CD14-positive monocyte (primary cell): ENCODE results near the gene CETP. TPM values are rescaled to one million over a fixed set of nuclear protein-coding genes. Genes with fewer than 3 reads are reported as not detected.

Experiments used
- DNase-seq, 3 donors: peaks; one replicate each; pipeline ENCODE4 v3.0.0-alpha.2; 2011 to 2022
- H2AFZ ChIP-seq: 2 replicates; pipeline ENCODE4 v1.6.0; 2012; ENCODE audit warnings: mild to moderate bottlenecking, low read depth, low read length, inconsistent platforms; ENCODE audit not compliant: insufficient read depth, poor library complexity, severe bottlenecking
- H3K27ac ChIP-seq, 2 donors: 1 replicate in 1 of 2; 2 replicates in 1 of 2; pipeline ENCODE4 v1.5.1; 2012 to 2013; ENCODE audit warnings: low read length in 2 of 2, control low read depth in 1 of 2, inconsistent platforms in 1 of 2, low read depth in 1 of 2, mild to moderate bottlenecking in 1 of 2
- H3K27me3 ChIP-seq, 2 donors: one replicate each; pipeline versions ENCODE4 v1.6.0 to v1.6.1; 2011 to 2013; ENCODE audit warnings: low read length in 2 of 2; ENCODE audit not compliant: control insufficient read depth in 2 of 2, insufficient read depth in 2 of 2
- H3K36me3 ChIP-seq, 2 donors: replicated peaks in 1 of 2; 1 replicate in 1 of 2; 2 replicates in 1 of 2; pipeline versions ENCODE4 v1.5.1 to v1.6.1; 2012 to 2013; ENCODE audit warnings: low read length in 2 of 2, control low read depth in 1 of 2, inconsistent platforms in 1 of 2, mild to moderate bottlenecking in 1 of 2; ENCODE audit not compliant: insufficient read depth in 2 of 2, control insufficient read depth in 1 of 2
- H3K4me1 ChIP-seq, 2 donors: 1 replicate in 1 of 2; 2 replicates in 1 of 2; pipeline versions ENCODE4 v1.5.1 to v1.6.1; 2012 to 2013; ENCODE audit warnings: low read length in 2 of 2, control low read depth in 1 of 2, inconsistent platforms in 1 of 2, mild to moderate bottlenecking in 1 of 2, moderate library complexity in 1 of 2; ENCODE audit not compliant: insufficient read depth in 2 of 2, control insufficient read depth in 1 of 2
- H3K4me2 ChIP-seq: replicated peaks from 2 replicates; pipeline ENCODE3; 2012; ENCODE audit warnings: low read length, moderate library complexity, mild to moderate bottlenecking; ENCODE audit not compliant: poor library complexity, severe bottlenecking; ENCODE audit errors: extremely low read depth
- H3K4me3 ChIP-seq, 3 experiments: fragments of 200-600 bp in 1 of 3; sonication (generic) in 1 of 3; replicated peaks in 1 of 3; 1 replicate in 2 of 3; 2 replicates in 1 of 3; pipeline ENCODE4 v1.5.1; 2011 to 2013; ENCODE audit warnings: low read length in 3 of 3, mild to moderate bottlenecking in 3 of 3, control low read depth in 2 of 3, low read depth in 2 of 3, inconsistent platforms in 1 of 3, moderate library complexity in 1 of 3
- H3K79me2 ChIP-seq: 2 replicates; pipeline ENCODE4 v1.6.0; 2012; ENCODE audit warnings: mild to moderate bottlenecking, control low read depth, inconsistent platforms, low read length, moderate library complexity; ENCODE audit not compliant: insufficient read depth
- H3K9ac ChIP-seq: 2 replicates; pipeline ENCODE4 v1.6.0; 2017; ENCODE audit warnings: low read length, mild to moderate bottlenecking; ENCODE audit not compliant: insufficient read depth, poor library complexity, severe bottlenecking
- H3K9me3 ChIP-seq, 2 donors: replicated peaks in 1 of 2; 1 replicate in 1 of 2; 2 replicates in 1 of 2; pipeline versions ENCODE4 v1.5.1 to v1.6.1; 2012 to 2013; ENCODE audit warnings: low read length in 2 of 2, control low read depth in 1 of 2; ENCODE audit not compliant: control insufficient read depth in 1 of 2, insufficient read depth in 1 of 2
- H4K20me1 ChIP-seq: 2 replicates; pipeline ENCODE4 v1.6.0; 2012; ENCODE audit warnings: mild to moderate bottlenecking, low read length, control low read depth, moderate library complexity; ENCODE audit not compliant: insufficient read depth
- H3K27ac Mint-ChIP-seq, 7 donors: one replicate each; pipeline ENCODE4 v1.8.0; 2020; ENCODE audit warnings: mild to moderate bottlenecking in 7 of 7, mixed read lengths in 7 of 7, moderate library complexity in 6 of 7, inconsistent platforms in 2 of 7
- H3K27me3 Mint-ChIP-seq, 3 donors: one replicate each; pipeline ENCODE4 v1.8.0; 2021 to 2022; ENCODE audit warnings: low read depth in 3 of 3, mild to moderate bottlenecking in 3 of 3, mixed read lengths in 3 of 3, moderate library complexity in 3 of 3, inconsistent platforms in 1 of 3
- H3K36me3 Mint-ChIP-seq, 2 donors: one replicate each; pipeline ENCODE4 v1.8.0; 2020; ENCODE audit warnings: mixed read lengths in 2 of 2, inconsistent platforms in 1 of 2, mild to moderate bottlenecking in 1 of 2
- H3K4me1 Mint-ChIP-seq: one replicate; pipeline ENCODE4 v1.8.0; 2020; ENCODE audit warnings: mild to moderate bottlenecking, mixed read lengths
- H3K4me3 Mint-ChIP-seq, 2 donors: one replicate each; pipeline ENCODE4 v1.8.0; 2020; ENCODE audit warnings: mild to moderate bottlenecking in 2 of 2, mixed read lengths in 2 of 2, moderate library complexity in 1 of 2
- H3K9me3 Mint-ChIP-seq, 7 donors: one replicate each; pipeline ENCODE4 v1.8.0; 2020 to 2022; ENCODE audit warnings: mixed read lengths in 7 of 7, mild to moderate bottlenecking in 6 of 7, moderate library complexity in 6 of 7, inconsistent platforms in 2 of 7
- WGBS: methylation state at CpG from one replicate; pipeline ENCODE4 v1.1.5; 2013; ENCODE audit warnings: missing lambda C conversion rate; ENCODE audit not compliant: insufficient coverage; 5-methylcytosine and 5-hydroxymethylcytosine counted together
- intact Hi-C, 2 donors: fragments of 100-400 bp; cut with micrococcal nuclease; formaldehyde crosslinking; loops; one replicate each; pipeline versions ENCODE4 v1.15.0 to v1.15.1; 2023
- polyA plus RNA-seq, 3 donors: library from polyadenylated mRNA; depleted of rRNA in 1 of 3; unstranded in 2 of 3; stranded (reverse) in 1 of 3; fragments of 300-500 nt in 2 of 3; fragments of >200 nt in 1 of 3; fragmentation: Illumina TruSeq in 2 of 3; gene quantifications; 1 replicate in 2 of 3; 2 replicates in 1 of 3; pipeline ENCODE4 v1.2.3, GENCODE V29; 2012 to 2021
- TF ChIP-seq, protein P1 (sequence below): fragments of 200-600 bp; IDR thresholded peaks from one replicate; pipeline ENCODE4 v1.8.0; 2022; ENCODE audit warnings: antibody characterized with exemption, mild to moderate bottlenecking

Gene CETP
- polyA plus RNA-seq, 3 donors = 0.61 to 2.1 (median 1.3) TPM

GRCh38 chr16:56950455-56950854 is 11.3 kb upstream of the CETP start:
- intact Hi-C loops = no loop called here
- peak overlapping the region; percentile 57 to 93 (median 84) for H3K27ac Mint-ChIP-seq
- Histone ChIP-seq H3K4me2 (no peak overlapping the region), H3K36me3 (peaks cover 6 to 24% of the 10 kb centered on the region in 2 donors), H3K9me3 (no peaks in the 10 kb centered on the region), H3K27ac (peak overlapping the region in 1 of 2 donors; percentile 71), H3K79me2 (no peaks in the 10 kb centered on the region), H3K4me1 (peaks cover 23% of the 10 kb centered on the region in 2 donors), H2AFZ (no peak overlapping the region), H4K20me1 (peaks cover 36% of the 10 kb centered on the region), H3K9ac (no peak overlapping the region), H3K27me3 (no peaks in the 10 kb centered on the region), H3K4me3 (no peak overlapping the region)
- H3K36me3 Mint-ChIP-seq = peaks cover 12 to 24% of the 10 kb centered on the region in 2 donors
- H3K4me3 Mint-ChIP-seq = no peak overlapping the region
- no peaks in the 10 kb centered on the region for H3K9me3 Mint-ChIP-seq
- H3K27me3 Mint-ChIP-seq = peaks cover 0 to 3% (median 2%) of the 10 kb centered on the region in 3 donors
- H3K4me1 Mint-ChIP-seq = peaks cover 26% of the 10 kb centered on the region
- DNase-seq = no peak
- 77% methylated on average over 4 of the region's 7 CpGs for WGBS
- TF ChIP-seq, protein P1, sequence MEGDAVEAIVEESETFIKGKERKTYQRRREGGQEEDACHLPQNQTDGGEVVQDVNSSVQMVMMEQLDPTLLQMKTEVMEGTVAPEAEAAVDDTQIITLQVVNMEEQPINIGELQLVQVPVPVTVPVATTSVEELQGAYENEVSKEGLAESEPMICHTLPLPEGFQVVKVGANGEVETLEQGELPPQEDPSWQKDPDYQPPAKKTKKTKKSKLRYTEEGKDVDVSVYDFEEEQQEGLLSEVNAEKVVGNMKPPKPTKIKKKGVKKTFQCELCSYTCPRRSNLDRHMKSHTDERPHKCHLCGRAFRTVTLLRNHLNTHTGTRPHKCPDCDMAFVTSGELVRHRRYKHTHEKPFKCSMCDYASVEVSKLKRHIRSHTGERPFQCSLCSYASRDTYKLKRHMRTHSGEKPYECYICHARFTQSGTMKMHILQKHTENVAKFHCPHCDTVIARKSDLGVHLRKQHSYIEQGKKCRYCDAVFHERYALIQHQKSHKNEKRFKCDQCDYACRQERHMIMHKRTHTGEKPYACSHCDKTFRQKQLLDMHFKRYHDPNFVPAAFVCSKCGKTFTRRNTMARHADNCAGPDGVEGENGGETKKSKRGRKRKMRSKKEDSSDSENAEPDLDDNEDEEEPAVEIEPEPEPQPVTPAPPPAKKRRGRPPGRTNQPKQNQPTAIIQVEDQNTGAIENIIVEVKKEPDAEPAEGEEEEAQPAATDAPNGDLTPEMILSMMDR = no peak

DNA sequence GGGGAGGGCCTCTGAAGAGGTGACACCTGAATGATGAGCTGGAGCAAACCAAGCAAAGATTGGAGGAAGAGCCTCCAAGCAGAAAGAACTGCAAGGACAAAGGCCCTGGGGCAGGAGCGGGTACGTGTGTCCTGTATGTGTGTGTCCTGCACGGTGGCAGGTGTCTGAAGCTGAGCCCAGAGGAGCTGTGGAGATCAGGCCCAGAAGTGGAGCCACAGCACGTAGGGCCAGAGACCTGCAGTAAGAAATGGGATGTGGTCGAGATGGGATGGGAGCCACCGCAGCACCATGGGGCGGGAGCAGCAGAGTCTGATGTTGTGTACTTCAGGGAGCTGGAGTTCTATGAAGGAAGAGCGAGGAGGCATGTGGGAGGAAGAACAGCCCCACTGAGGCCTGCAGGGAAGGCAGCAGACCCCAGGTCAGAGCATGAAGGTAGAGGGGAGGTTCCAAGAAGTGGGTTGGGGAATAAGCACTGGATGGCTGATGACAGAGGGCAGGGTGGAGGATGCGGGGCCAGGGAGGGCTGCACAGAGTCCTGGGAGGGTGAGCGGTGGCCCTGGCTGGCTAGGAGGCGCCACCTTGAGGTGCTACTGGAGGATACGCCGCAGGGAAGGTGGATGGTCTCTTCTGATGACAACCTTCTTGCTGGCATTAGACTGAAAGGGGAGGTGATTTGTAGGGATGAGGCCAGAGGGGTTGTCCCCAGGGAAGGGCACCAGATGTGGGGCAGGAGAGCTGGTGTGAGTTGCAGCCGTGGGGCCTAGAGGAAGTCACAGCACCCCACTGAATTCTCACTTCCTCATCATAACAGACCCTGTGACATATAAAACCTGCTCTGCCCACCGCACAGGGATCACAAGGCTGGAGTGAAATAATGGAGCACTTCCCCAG is 10.6 kb upstream of the CETP start:
- Histone ChIP-seq H3K9me3 (no peaks in the 10 kb centered on the region), H3K36me3 (peaks cover 4 to 18% of the 10 kb centered on the region in 2 donors), H3K4me2 (peak overlapping the region; percentile 50), H3K4me3 (peak overlapping the region in 1 of 3 experiments; percentile 31), H3K79me2 (no peaks in the 10 kb centered on the region), H3K27ac (peak overlapping the region; percentile 32 to 71), H4K20me1 (peaks cover 30% of the 10 kb centered on the region), H3K4me1 (peaks cover 23% of the 10 kb centered on the region in 2 donors), H3K9ac (peak overlapping the region; percentile 31), H2AFZ (peak overlapping the region; percentile 23), H3K27me3 (no peaks in the 10 kb centered on the region)
- WGBS = 50% methylated on average over 13 of the region's 15 CpGs
- Mint-ChIP-seq H3K9me3 (no peaks in the 10 kb centered on the region), H3K27ac (peak overlapping the region; percentile 57 to 93 (median 84)), H3K27me3 (peaks cover 0 to 4% (median 3%) of the 10 kb centered on the region in 3 donors), H3K4me3 (peak overlapping the region; percentile 25 to 82), H3K36me3 (peaks cover 12 to 20% of the 10 kb centered on the region in 2 donors), H3K4me1 (peaks cover 26% of the 10 kb centered on the region)
- peak; percentile 73 to 85 (median 83) for DNase-seq
- intact Hi-C loops = no loop called here
- TF ChIP-seq, protein P1 = peak; percentile 39
